Measurements from ENCODE around the gene ANK2.

ANK2 gene

GRCh38 chr4:113423631-113424030 is 374.2 kb downstream of the ANK2 start:
- Histone ChIP-seq H3K4me2 (ENCODE audit: insufficient read depth, low read length) (no peak overlapping the region), H3K36me3 (ENCODE audit: insufficient read depth, low read length) (no peaks in the 10 kb centered on the region), H2AFZ (ENCODE audit: low read depth, low read length) (no peak overlapping the region), H3K27me3 (ENCODE audit: insufficient read depth, low read length, poor library complexity) (no peaks in the 10 kb centered on the region), H3K4me1 (ENCODE audit: insufficient read depth, low read length) (no peaks in the 10 kb centered on the region), H3K9me3 (ENCODE audit: insufficient read depth, low read length, severe bottlenecking) (no peaks in the 10 kb centered on the region), H3K9ac (ENCODE audit: low read depth, low read length) (no peak overlapping the region), H4K20me1 (ENCODE audit: insufficient read depth, low read length) (no peaks in the 10 kb centered on the region), H3K4me3 (ENCODE audit: low read depth in 1 of 2, low read length in 2 of 2) (no peak overlapping the region), H3K79me2 (ENCODE audit: insufficient read depth, low read length) (no peaks in the 10 kb centered on the region), H3K27ac (ENCODE audit: low read length) (no peak overlapping the region)
- ATAC-seq (ENCODE audit: insufficient read depth, low read depth) (no peak), DNase-seq (no peak)
- no peak for TF ChIP-seq EZH2 (IDR thresholded peaks at IDR 0.05; ENCODE audit: borderline replicate concordance, low read depth, low read length, severe bottlenecking)
- TF ChIP-seq CTCF (IDR thresholded peaks at IDR 0.05; ENCODE audit: borderline replicate concordance, extremely low read depth, low read length, poor library complexity, severe bottlenecking): no peak

GRCh38 chr4:113433116-113433515 is 383.7 kb downstream of the ANK2 start:
- no peak overlapping the region for H3K9ac ChIP-seq (ENCODE audit: low read depth, low read length)
- H3K27me3 ChIP-seq (ENCODE audit: insufficient read depth, low read length, poor library complexity): no peaks in the 10 kb centered on the region
- no peak overlapping the region for H2AFZ ChIP-seq (ENCODE audit: low read depth, low read length)
- no peak overlapping the region for H3K4me3 ChIP-seq (ENCODE audit: low read depth in 1 of 2, low read length in 2 of 2)
- H3K36me3 ChIP-seq (ENCODE audit: insufficient read depth, low read length): no peaks in the 10 kb centered on the region
- TF ChIP-seq EZH2 (IDR thresholded peaks at IDR 0.05; ENCODE audit: borderline replicate concordance, low read depth, low read length, severe bottlenecking) (no peak), CTCF (IDR thresholded peaks at IDR 0.05; ENCODE audit: borderline replicate concordance, extremely low read depth, low read length, poor library complexity, severe bottlenecking) (no peak)
- ATAC-seq (ENCODE audit: insufficient read depth, low read depth) (no peak), DNase-seq (no peak)
- H3K4me1 ChIP-seq (ENCODE audit: insufficient read depth, low read length): peaks cover 11% of the 10 kb centered on the region
- H3K27ac ChIP-seq (ENCODE audit: low read length): no peak overlapping the region
- no peaks in the 10 kb centered on the region for H4K20me1 ChIP-seq (ENCODE audit: insufficient read depth, low read length)
- no peaks in the 10 kb centered on the region for H3K9me3 ChIP-seq (ENCODE audit: insufficient read depth, low read length, severe bottlenecking)
- no peaks in the 10 kb centered on the region for H3K79me2 ChIP-seq (ENCODE audit: insufficient read depth, low read length)
- H3K4me2 ChIP-seq (ENCODE audit: insufficient read depth, low read length): no peak overlapping the region
